HepG2 (cell line): ENCODE measurements around the gene RASSF7. TPM values are rescaled to one million over a fixed set of nuclear protein-coding genes. Genes with fewer than 3 reads are reported as not detected.

Experiments used
- ARID2 ChIP-seq: sonication (generic); formaldehyde crosslinking; IDR thresholded peaks from 2 replicates; pipeline ENCODE4 v1.8.1; 2022; ENCODE audit warnings: mild to moderate bottlenecking, missing genetic modification reagents, borderline replicate concordance
- CHD2 ChIP-seq: IDR thresholded peaks from 2 replicates; pipeline ENCODE4 v1.6.1; 2011; ENCODE audit warnings: low read depth, low read length, improper control_type of control experiment
- ETS1 ChIP-seq: sonication (generic); formaldehyde crosslinking; IDR thresholded peaks from 2 replicates; pipeline ENCODE4 v1.4.0; 2020; ENCODE audit warnings: missing genetic modification reagents
- FOXM1 ChIP-seq: sonication (generic); formaldehyde crosslinking; IDR thresholded peaks from 2 replicates; pipeline ENCODE4 v1.5.0; 2020; ENCODE audit warnings: missing genetic modification reagents
- IKZF1 ChIP-seq: fragments of 450-650 bp; IDR thresholded peaks from 2 replicates; pipeline ENCODE4 v1.7.1; 2016
- IRF2 ChIP-seq: IDR thresholded peaks from 2 replicates; pipeline ENCODE4 v1.6.1; 2018; ENCODE audit warnings: missing genetic modification reagents, missing compliant biosample characterization
- JDP2 ChIP-seq: sonication (generic); formaldehyde crosslinking; IDR thresholded peaks from 2 replicates; pipeline ENCODE4 v1.8.1; 2022; ENCODE audit warnings: missing genetic modification reagents, borderline replicate concordance
- ZHX1 ChIP-seq: sonication (generic); formaldehyde crosslinking; IDR thresholded peaks from 2 replicates; pipeline ENCODE4 v1.8.1; 2022; ENCODE audit warnings: low read depth, mild to moderate bottlenecking, missing genetic modification reagents
- ZNF205 ChIP-seq: IDR thresholded peaks from 2 replicates; pipeline ENCODE4 v1.6.1; 2018; ENCODE audit warnings: missing biosample characterization, missing genetic modification reagents
- ZNF670 ChIP-seq: sonication (generic); formaldehyde crosslinking; IDR thresholded peaks from 2 replicates; pipeline ENCODE4 v1.8.0; 2022; ENCODE audit warnings: mild to moderate bottlenecking, missing genetic modification reagents, borderline replicate concordance
- ZNF850 ChIP-seq: sonication (generic); formaldehyde crosslinking; conservative IDR thresholded peaks from 2 replicates; pipeline ENCODE4 v1.9.0; 2021; ENCODE audit warnings: mild to moderate bottlenecking, missing genetic modification reagents
- polyA plus RNA-seq, 8 experiments: library from polyadenylated mRNA; depleted of rRNA in 3 of 8; stranded (reverse) in 7 of 8; unstranded in 1 of 8; fragments of >200 nt; fragmentation: Illumina TruSeq in 4 of 8; extraction: Trizol in 4 of 8; gene quantifications; 2 replicates each; pipeline versions ENCODE4 v1.2.1 to v1.2.3, GENCODE V29; 2011 to 2016; ENCODE audit warnings: low read depth in 4 of 8, missing spikeins in 1 of 8, mixed read lengths in 1 of 8; ENCODE audit not compliant: insufficient read depth in 1 of 8
- total RNA-seq, 5 experiments: library from RNA; depleted of rRNA; stranded (reverse); fragments of >200 nt; fragmentation: Illumina TruSeq; extraction: Trizol; gene quantifications; 2 replicates each; pipeline ENCODE4 v1.2.3, GENCODE V29; 2016; ENCODE audit warnings: low read depth in 1 of 5
- TF ChIP-seq, protein P1 (sequence below): sonication (generic); formaldehyde crosslinking; IDR thresholded peaks from 2 replicates; pipeline ENCODE4 v1.4.0; 2020; ENCODE audit warnings: missing genetic modification reagents, borderline replicate concordance
- TF ChIP-seq, protein P2 (sequence below): sonication (generic); formaldehyde crosslinking; IDR thresholded peaks from 2 replicates; pipeline ENCODE4 v1.4.0; 2020; ENCODE audit warnings: missing genetic modification reagents
- TF ChIP-seq, protein P3 (sequence below): sonication (generic); formaldehyde crosslinking; IDR thresholded peaks from 2 replicates; pipeline ENCODE4 v1.5.1; 2020; ENCODE audit warnings: mild to moderate bottlenecking, missing genetic modification reagents

RASSF7 gene
- total and polyA plus RNA-seq, 2 of the 13 experiments (the other 11 are each of a cell fraction or from before 2014, with no cell fraction given) = 20.2 to 28.6 TPM

- TF ChIP-seq, protein P1, sequence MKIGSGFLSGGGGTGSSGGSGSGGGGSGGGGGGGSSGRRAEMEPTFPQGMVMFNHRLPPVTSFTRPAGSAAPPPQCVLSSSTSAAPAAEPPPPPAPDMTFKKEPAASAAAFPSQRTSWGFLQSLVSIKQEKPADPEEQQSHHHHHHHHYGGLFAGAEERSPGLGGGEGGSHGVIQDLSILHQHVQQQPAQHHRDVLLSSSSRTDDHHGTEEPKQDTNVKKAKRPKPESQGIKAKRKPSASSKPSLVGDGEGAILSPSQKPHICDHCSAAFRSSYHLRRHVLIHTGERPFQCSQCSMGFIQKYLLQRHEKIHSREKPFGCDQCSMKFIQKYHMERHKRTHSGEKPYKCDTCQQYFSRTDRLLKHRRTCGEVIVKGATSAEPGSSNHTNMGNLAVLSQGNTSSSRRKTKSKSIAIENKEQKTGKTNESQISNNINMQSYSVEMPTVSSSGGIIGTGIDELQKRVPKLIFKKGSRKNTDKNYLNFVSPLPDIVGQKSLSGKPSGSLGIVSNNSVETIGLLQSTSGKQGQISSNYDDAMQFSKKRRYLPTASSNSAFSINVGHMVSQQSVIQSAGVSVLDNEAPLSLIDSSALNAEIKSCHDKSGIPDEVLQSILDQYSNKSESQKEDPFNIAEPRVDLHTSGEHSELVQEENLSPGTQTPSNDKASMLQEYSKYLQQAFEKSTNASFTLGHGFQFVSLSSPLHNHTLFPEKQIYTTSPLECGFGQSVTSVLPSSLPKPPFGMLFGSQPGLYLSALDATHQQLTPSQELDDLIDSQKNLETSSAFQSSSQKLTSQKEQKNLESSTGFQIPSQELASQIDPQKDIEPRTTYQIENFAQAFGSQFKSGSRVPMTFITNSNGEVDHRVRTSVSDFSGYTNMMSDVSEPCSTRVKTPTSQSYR (CRISPR knock-in tag) = no peak
- TF ChIP-seq CHD2 (no peak), IRF2 (CRISPR knock-in tag) (0 out of 2 replicates have a peak, but pooled peaks have one; percentile 27), ETS1 (CRISPR knock-in tag) (no peak), ARID2 (no peak), FOXM1 (CRISPR knock-in tag) (no peak), JDP2 (CRISPR knock-in tag) (no peak), ZNF205 (CRISPR knock-in tag) (peak; percentile 31; the same call in 1 of the 2 replicates), IKZF1 (no peak), ZNF670 (CRISPR knock-in tag) (no peak), ZNF850 (CRISPR knock-in tag) (no peak), ZHX1 (no peak)
- TF ChIP-seq, protein P2, sequence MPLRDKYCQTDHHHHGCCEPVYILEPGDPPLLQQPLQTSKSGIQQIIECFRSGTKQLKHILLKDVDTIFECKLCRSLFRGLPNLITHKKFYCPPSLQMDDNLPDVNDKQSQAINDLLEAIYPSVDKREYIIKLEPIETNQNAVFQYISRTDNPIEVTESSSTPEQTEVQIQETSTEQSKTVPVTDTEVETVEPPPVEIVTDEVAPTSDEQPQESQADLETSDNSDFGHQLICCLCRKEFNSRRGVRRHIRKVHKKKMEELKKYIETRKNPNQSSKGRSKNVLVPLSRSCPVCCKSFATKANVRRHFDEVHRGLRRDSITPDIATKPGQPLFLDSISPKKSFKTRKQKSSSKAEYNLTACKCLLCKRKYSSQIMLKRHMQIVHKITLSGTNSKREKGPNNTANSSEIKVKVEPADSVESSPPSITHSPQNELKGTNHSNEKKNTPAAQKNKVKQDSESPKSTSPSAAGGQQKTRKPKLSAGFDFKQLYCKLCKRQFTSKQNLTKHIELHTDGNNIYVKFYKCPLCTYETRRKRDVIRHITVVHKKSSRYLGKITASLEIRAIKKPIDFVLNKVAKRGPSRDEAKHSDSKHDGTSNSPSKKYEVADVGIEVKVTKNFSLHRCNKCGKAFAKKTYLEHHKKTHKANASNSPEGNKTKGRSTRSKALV (CRISPR knock-in tag) = no peak
- TF ChIP-seq, protein P3, sequence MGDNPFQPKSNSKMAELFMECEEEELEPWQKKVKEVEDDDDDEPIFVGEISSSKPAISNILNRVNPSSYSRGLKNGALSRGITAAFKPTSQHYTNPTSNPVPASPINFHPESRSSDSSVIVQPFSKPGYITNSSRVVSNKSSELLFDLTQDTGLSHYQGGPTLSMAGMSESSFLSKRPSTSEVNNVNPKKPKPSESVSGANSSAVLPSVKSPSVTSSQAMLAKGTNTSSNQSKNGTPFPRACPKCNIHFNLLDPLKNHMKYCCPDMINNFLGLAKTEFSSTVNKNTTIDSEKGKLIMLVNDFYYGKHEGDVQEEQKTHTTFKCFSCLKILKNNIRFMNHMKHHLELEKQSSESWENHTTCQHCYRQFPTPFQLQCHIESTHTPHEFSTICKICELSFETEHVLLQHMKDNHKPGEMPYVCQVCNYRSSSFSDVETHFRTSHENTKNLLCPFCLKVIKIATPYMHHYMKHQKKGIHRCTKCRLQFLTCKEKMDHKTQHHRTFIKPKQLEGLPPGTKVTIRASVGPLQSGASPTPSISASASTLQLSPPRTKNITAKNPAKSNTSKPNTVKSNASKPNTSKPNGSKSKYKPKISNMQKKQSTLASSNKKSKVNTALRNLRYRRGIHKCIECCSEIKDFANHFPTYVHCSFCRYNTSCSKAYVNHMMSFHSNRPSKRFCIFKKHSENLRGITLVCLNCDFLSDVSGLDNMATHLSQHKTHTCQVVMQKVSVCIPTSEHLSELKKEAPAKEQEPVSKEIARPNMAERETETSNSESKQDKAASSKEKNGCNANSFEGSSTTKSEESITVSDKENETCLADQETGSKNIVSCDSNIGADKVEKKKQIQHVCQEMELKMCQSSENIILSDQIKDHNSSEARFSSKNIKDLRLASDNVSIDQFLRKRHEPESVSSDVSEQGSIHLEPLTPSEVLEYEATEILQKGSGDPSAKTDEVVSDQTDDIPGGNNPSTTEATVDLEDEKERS (CRISPR knock-in tag) = no peak
Observed at GRCh38 chr11:554428-555226, 6.1 kb upstream of the RASSF7 start (continued).
